Activated naive CD4-positive, alpha-beta T cell (primary cell): ENCODE results near the gene CCNY.
"Not testable (repeated sequence)": the region's sequence is repeated elsewhere in the genome, so short reads cannot be mapped to it uniquely, and the experiment has no call there.

Experiments
- DNase-seq, 4 experiments: peaks; one replicate each; lab custom pipeline; 2025; lab: John Stamatoyannopoulos, UW

The CCNY gene

GRCh38 chr10:35520996-35521395 lies 184.7 kb downstream of the CCNY start:
- DNase-seq, result no peak

DNA sequence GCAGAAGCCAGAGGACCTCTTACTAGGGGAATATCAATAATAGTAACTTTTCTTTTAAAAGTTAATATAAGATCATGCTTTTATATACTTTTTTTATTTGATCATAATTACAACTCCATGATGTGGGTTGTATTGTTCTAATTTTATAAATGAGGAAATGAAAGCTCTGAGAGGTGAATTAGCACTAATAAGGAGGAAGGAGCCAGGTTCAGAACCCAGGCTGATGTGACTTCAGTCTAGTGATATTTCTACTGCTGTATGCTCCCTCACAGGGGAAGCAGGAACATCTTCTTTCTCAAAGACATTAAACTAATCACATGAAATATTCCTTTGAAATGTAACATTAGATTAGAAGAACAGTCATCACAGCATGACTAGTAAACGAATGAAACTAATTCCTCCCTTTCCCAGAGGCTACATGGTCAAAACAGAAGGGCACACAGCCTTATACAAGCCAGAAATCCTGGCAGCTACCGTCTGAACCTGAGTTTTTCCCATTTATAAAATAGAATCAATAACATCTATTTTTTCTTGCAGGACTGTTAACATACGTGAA lies 187.4 kb downstream of the CCNY start:
- no peak for DNase-seq

GRCh38 chr10:35526746-35527145 lies 190.4 kb downstream of the CCNY start:
- DNase-seq, result no peak

DNA sequence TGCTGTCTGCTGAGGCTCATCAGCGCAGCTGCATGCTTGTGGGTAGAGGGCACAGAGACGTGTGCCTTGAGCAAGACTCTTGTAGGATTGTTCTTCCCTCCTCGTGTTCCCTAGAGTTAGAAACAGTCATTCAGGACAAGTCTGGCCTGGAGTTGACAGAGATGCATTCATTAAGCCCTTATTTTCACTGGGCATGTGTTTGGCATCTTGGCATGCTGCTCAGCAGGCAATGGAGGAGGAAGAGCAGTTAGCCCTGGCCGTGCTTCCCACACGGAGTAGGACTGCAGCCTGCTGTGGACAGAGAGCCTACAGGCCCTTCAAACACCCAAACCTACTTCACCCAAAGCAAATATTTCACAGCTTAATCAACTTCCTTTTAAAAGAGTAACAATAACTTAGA lies 195.8 kb downstream of the CCNY start:
- DNase-seq, result no peak

GRCh38 chr10:35533565-35533964 lies 197.3 kb downstream of the CCNY start:
- DNase-seq, result no peak

DNA sequence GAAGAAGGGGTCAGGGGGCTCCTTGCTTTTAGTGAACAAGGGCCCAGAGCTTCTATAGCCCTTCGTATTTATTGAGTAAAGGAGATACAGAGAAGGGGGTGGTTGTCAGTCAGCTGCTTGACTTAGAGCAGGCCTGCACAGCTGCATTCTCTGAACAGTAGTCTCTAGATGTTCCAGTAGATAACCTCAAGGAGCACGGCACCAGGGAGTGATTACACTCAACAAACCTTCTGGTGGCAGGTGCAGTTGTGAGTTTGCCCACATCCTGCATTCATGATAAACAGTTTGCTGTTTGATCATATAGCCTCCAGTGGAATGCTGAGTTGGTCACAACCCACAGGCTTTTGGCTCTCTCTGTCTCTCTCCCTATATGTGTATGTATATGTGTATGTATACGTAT lies 198.8 kb downstream of the CCNY start:
- DNase-seq, result no peak

DNA sequence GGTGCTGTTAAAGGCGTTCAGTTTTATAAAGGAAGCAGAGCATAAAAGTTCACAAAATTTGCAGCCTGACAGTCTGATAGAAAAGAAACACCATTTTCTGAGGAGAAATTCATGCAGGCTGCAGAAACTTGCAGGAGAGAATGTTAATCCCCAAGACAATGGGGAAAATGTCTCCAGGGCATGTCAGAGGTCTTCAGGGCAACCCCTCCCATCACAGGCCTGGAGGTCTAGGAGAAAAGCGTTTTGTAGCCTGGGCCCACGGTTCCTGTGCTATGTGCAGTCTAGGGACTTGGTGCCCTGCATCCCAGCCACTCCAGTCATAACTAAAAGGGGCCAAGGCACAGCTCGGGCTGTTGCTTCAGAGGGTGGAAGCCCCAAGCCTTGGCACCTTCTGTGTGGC lies 200.5 kb downstream of the CCNY start:
- no peak for DNase-seq

- DNase-seq, result not testable (repeated sequence)
Measured at GRCh38 chr10:35537925-35538324, 201.6 kb downstream of the CCNY start.

DNA sequence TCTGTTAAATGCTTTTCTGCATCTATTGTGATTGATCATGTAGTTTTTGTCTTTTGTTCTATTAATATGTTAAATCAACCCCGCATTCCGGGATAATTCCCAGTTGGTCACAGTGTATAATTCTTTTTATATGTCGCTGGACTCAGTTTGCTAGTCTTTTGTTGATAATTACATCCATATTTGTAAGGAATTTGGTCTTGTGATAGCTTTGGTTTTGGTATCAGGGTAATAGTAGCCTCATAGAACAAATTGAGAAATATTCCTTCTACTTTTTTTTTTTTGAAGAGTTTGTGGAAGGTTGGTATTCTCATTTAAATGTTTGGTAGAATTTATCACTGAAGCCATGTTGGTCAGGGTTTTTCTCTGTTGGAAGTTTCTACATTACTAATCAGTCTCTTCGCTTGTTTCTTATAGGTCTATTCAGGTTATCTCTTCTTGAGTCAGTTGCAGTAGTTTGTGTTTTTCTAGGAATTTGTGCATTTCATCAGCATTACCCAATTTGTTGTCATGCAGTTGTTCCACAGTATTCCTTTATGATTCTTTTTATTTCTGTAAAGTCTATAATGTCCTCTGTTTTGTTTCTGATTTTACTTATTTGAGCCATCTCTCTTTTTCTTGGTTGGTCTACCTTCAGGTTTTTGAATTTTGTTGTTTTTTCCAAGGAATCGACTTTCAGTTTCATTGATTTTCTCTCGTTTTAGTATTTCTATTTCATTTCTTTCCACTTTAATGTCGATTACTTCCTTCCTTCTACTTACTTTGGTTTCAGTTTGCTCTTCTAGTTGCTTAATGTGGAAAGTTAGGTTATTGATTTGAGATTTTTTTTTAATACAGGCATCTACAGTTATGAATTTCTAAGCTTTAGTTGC lies 204.2 kb downstream of the CCNY start:
- DNase-seq, result no peak

GRCh38 chr10:35541720-35542119 lies 205.4 kb downstream of the CCNY start:
- no peak for DNase-seq

GRCh38 chr10:35542303-35542702 lies 206.0 kb downstream of the CCNY start:
- DNase-seq, result no peak

- DNase-seq, result no peak
Measured at GRCh38 chr10:35545079-35545657, 208.9 kb downstream of the CCNY start.

- no peak for DNase-seq
Measured at GRCh38 chr10:35545878-35546590, 209.7 kb downstream of the CCNY start.

DNA sequence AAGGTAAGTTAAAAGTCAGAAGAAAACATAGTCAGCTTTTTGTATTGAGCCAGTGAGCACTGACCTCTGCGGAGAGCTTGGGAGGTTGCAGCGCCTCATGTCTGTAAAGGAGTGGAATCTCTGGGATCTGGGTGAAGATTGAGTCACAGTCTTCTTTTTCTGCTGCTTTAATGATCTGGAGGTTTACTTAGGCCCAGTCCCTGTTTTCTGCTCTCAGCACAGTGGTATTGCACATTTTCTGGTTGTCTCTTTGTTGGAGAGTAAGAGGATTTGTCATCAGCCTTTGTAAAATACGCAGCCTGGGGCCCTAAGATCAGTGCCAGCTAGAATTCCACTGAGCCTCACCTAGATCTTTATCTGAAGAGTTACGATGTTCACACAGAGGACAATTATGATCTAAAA lies 210.5 kb downstream of the CCNY start:
- DNase-seq, result no peak

DNA sequence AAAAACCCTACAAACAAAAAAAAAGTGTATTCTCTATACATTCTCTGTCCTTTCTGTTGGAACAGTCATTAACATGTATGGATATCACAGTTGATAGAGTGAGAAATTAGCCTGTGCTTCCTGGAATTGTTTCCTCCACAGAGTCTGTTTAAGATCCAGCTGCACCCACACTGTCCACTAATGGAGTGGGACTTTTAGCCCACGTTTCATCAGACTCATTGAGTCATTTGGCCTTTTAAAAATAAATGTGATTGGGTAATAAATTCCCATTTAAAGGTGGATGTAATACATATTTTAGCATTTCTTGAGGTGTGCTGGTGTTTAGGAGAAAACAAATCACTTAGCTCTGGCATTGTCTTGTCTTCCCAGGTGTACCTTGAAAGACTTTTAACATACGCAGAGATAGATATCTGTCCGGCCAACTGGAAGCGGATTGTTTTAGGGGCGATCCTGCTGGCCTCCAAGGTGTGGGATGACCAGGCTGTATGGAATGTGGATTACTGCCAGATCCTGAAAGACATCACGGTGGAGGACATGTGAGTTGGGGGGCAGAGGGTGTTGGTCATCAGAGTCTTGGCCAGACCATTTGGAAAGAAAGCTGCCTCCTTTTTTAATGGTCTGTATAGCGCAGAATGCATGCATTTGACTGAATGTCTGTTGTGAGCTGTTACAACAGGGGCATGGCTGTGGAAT lies 216.5 kb downstream of the CCNY start:
- DNase-seq, result no peak

GRCh38 chr10:35554036-35554435 lies 217.7 kb downstream of the CCNY start:
- DNase-seq, result no peak

- DNase-seq, result no peak
Measured at GRCh38 chr10:35554461-35555056, 218.2 kb downstream of the CCNY start.

- no peak for DNase-seq
Measured at GRCh38 chr10:35555962-35556930, 219.9 kb downstream of the CCNY start.

GRCh38 chr10:35558276-35558675 lies 222.0 kb downstream of the CCNY start:
- DNase-seq, result no peak

DNA sequence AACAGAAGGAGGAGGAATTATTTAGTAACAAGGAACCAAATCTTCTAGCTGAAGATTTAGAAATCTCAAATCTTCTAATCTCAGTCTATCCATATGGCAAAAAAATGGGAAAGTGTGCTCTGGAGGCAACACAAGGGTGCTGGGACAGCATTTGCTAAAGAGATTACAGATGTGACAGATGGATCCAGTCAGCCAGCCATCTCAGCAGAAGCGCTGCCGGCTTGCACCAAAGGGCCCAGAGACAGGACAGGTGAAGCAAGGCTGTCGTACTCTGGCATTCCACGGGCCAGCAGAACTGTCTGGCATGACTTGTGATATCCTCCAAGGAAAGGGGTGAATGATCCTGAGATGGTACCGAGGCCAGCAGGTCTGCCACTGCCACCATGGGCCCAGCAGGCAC lies 223.1 kb downstream of the CCNY start:
- no peak for DNase-seq

- no peak for DNase-seq
Measured at GRCh38 chr10:35561715-35562114, 225.4 kb downstream of the CCNY start.
